Measurements from ENCODE around the gene CFDP1.

CFDP1 gene

DNA sequence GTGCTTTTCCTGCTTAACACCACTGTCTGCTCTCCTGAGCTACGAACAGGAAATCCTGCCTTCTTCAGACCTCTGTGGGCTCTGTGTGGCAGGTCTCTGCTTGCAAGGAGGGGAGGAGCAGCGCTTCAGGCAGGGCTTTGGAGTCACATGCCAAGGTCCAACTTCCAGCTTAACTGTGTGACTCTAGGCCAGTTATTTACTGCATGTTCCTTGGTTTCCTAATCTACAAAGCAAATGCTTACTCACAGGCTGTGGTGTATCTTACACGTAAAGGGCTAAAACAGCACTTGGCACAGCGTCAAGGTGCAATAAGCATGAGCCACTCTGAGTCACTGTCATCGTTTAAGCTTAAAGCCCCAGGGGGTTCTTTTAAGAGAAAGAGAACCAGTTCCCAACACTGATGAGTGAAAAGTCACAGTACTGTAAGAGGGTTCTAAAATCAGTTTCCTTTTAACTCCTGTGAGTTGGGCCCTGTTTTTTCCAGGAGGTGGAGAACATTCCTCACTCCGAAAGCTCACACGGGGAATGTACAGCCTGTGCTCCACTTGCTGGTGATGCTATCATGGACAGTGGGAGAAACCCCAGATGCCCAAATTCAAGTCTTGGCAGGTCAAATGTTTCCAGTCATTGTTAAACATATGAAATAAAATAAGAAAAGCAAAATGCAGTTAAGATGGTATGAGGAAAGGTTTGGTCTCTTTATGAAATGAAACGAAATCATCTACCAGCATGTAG lies 127.8 kb downstream of the CFDP1 start:
- TF ChIP-seq, protein P1, sequence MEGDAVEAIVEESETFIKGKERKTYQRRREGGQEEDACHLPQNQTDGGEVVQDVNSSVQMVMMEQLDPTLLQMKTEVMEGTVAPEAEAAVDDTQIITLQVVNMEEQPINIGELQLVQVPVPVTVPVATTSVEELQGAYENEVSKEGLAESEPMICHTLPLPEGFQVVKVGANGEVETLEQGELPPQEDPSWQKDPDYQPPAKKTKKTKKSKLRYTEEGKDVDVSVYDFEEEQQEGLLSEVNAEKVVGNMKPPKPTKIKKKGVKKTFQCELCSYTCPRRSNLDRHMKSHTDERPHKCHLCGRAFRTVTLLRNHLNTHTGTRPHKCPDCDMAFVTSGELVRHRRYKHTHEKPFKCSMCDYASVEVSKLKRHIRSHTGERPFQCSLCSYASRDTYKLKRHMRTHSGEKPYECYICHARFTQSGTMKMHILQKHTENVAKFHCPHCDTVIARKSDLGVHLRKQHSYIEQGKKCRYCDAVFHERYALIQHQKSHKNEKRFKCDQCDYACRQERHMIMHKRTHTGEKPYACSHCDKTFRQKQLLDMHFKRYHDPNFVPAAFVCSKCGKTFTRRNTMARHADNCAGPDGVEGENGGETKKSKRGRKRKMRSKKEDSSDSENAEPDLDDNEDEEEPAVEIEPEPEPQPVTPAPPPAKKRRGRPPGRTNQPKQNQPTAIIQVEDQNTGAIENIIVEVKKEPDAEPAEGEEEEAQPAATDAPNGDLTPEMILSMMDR (IDR thresholded peaks at IDR 0.05; ENCODE audit: borderline replicate concordance, insufficient read depth, low read depth, low read length) = no peak
- H3K4me3 ChIP-seq (ENCODE audit: low read depth, low read length) = no peak overlapping the region

DNA sequence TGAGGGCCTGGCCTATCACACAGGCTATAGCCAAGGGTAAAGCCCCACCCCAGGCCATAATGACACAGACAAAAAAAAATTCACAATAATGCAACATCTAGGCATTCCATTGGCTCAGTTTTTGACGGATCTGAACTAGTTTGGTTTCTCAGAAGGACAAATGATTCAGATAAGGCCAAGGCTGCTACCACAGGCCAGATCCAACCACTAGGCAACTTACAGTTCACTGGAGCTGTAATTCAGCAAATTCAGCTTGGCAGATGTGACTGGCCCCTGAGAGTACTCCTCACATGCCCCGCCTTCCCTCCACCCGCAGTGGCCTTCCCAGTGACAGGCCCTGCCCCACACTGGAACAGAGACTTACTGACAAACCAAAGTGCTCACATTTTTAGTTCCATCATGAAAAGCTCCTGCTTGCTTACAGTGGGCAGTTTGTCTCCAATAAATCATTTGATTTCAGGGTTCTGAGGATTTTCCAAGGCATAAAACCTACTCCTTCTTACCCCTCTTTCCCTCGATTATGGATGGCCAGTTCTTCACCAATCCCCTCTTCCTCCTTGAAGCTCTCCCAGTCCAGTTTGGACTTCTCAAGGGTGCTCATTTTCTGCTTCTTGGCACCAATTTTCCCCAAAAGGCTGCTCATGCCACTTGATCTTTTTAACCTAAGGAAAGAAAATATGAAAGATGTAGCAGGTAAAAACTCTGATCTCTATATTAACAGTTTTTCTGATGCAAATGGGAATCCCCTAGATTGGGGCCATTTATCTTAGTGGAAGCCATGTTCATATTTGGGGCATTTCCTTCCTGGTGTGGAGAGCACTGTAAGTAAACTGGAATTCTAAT lies 128.6 kb downstream of the CFDP1 start:
- TF ChIP-seq, protein P1 (IDR thresholded peaks at IDR 0.05; ENCODE audit: borderline replicate concordance, insufficient read depth, low read depth, low read length) = no peak
- H3K4me3 ChIP-seq (ENCODE audit: low read depth, low read length) = no peak overlapping the region

DNA sequence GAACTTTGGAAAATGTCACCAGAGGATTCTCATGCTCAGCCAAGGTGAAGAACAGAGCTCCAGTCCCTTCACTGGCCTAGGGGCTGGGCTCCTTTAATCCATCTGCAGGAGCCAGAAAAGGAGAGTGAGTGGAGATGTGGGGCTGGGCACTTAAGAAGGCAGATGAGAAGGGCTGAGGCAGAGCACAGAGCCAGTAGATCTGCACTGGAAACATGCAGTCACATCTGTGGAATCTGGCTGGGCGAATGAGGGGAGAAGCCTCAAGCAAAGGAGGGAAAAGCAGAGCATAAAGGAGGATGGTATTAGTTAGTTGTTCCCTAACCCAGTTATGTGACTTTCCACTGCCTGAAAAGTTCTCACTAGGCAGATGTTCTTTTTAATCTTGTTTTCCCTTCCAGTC lies 131.5 kb downstream of the CFDP1 start:
- TF ChIP-seq, protein P1 (IDR thresholded peaks at IDR 0.05; ENCODE audit: borderline replicate concordance, insufficient read depth, low read depth, low read length) = no peak

DNA sequence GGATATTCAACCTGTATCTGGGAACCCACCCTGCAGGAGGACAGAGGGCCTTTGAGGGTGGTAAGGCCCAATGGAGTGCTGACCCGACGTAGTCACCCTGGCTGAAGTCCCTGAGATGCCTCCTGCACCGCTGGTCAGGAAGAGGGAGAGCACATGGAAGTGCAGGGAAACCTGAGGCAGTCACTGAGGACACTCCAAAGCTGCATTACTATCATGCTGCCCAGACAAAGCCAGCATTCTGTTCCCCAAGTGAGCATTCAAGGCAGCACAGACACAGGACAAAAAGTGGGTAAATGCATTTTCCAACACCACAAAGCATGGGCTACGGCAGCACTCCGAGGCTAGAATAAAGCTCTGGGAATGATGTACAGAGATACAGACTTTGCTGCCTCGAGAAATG lies 135.0 kb downstream of the CFDP1 start:
- H3K4me3 ChIP-seq (ENCODE audit: low read depth, low read length) = no peak overlapping the region
- TF ChIP-seq, protein P1 (IDR thresholded peaks at IDR 0.05; ENCODE audit: borderline replicate concordance, insufficient read depth, low read depth, low read length) = no peak

More for the DNA sequence above, 131.5 kb downstream of the CFDP1 start:
- no peak overlapping the region for H3K4me3 ChIP-seq (ENCODE audit: low read depth, low read length)

DNA sequence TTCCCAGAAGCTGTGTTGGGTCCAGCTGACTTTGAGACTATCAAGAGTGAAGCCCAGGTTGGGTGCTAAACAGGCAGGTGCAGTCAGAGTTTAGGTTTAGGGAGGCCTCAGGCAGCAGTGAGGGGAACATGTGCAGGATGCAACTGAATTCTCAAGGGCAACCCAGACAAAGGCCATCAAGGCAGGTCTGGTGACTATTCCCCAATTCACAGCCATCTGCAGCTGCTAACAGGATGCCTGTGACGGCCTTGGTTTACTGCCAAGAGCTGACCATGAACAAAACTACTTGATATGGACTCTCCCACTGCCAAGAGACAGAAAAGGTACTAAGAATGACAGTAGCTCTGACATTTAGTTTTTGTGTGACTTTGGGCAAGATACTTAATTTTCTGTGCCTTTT lies 136.7 kb downstream of the CFDP1 start:
- H3K4me3 ChIP-seq (ENCODE audit: low read depth, low read length) = no peak overlapping the region
- TF ChIP-seq, protein P1 (IDR thresholded peaks at IDR 0.05; ENCODE audit: borderline replicate concordance, insufficient read depth, low read depth, low read length) = no peak

DNA sequence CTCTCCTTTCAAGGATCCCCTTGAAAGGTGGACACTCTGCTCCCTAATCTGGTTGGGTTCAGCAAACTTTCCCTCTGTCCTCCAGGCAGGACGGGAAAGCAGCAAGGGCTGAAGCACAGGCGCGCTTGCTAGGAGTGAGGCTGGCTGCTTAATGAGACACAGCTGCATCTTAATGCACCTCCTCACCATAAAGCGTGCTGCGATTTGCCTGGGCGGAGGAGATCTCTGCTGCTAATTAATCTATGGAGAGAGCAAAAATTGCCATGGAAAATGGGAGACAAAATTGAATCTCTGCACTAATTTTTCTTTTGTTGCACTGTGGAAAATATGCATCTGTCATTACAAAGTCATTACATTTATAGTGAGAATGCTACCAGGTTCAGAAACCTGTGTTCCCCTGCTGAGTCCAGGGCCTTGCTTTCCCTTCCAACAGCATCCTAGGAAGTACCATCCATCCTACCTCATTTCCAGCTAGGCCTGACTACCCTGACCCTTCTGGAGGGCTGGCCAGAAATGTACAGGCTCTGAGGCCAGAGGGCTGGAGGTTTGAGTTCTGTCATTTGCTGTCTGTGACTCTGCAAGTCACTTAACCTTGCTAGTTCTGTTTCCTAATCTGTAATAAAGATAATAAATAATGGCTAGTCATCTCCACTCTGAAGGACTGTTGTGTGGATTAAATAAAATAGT lies 138.4 kb downstream of the CFDP1 start:
- TF ChIP-seq, protein P1 (IDR thresholded peaks at IDR 0.05; ENCODE audit: borderline replicate concordance, insufficient read depth, low read depth, low read length) = no peak
- H3K4me3 ChIP-seq (ENCODE audit: low read depth, low read length) = no peak overlapping the region
